Measurements from ENCODE around the gene GRIN1. TPM values are rescaled to one million over a fixed set of nuclear protein-coding genes. Genes with fewer than 3 reads are reported as not detected.

The GRIN1 gene
- total and polyA plus RNA-seq, 2 experiments from 2014 or later, result not detected

DNA sequence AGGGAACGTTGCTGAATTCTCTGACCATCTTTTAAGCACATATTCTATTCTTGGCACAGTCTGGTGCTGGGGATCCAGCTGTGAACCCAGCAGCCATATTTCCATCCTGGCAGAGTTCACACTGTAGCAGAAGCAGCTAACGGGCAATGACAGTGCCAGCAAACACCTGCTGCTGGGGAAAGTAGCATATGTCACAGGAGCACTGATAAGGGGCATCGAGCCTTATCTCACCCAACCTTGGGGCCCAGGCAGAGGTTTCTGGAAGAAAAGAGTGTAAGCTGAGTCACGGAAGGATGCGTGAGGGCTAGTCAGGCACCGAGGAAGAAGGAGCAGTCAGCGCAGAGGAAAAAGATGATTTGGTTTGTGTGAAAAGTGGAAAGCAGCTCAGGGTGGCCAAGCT is 67.6 kb downstream of the GRIN1 start:
- Histone ChIP-seq H2AFZ (no peak overlapping the region), H4K20me1 (ENCODE audit: insufficient read depth, poor library complexity, severe bottlenecking) (no peaks in the 10 kb centered on the region), H3K4me1 (ENCODE audit: insufficient read depth) (peaks cover 23% of the 10 kb centered on the region), H3K27ac (no peak overlapping the region), H3K4me2 (peak overlapping the region; percentile 87), H3K79me2 (peaks cover 51% of the 10 kb centered on the region), H3K36me3 (replicated peaks; ENCODE audit: insufficient read depth, low read depth) (no peaks in the 10 kb centered on the region), H3K27me3 (no peaks in the 10 kb centered on the region), H3K4me3 (no peak overlapping the region), H3K9me2 (replicated peaks; ENCODE audit: insufficient read depth) (no peaks in the 10 kb centered on the region), H3K9me3 (ENCODE audit: low read depth) (no peaks in the 10 kb centered on the region)
- no peak for DNase-seq (ENCODE audit: low spot score)
- WGBS (ENCODE audit: low lambda C conversion rate, missing lambda C conversion rate), result 87% methylated on average over 7 of the region's 7 CpGs
- no peak for TF ChIP-seq EZH2 (IDR thresholded peaks at IDR 0.05; ENCODE audit: borderline replicate concordance)
- TF ChIP-seq, protein P1, sequence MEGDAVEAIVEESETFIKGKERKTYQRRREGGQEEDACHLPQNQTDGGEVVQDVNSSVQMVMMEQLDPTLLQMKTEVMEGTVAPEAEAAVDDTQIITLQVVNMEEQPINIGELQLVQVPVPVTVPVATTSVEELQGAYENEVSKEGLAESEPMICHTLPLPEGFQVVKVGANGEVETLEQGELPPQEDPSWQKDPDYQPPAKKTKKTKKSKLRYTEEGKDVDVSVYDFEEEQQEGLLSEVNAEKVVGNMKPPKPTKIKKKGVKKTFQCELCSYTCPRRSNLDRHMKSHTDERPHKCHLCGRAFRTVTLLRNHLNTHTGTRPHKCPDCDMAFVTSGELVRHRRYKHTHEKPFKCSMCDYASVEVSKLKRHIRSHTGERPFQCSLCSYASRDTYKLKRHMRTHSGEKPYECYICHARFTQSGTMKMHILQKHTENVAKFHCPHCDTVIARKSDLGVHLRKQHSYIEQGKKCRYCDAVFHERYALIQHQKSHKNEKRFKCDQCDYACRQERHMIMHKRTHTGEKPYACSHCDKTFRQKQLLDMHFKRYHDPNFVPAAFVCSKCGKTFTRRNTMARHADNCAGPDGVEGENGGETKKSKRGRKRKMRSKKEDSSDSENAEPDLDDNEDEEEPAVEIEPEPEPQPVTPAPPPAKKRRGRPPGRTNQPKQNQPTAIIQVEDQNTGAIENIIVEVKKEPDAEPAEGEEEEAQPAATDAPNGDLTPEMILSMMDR (IDR thresholded peaks at IDR 0.05; ENCODE audit: poor library complexity), result no peak
- no peak for TF ChIP-seq EZH2phosphoT487 (IDR thresholded peaks at IDR 0.05; ENCODE audit: low read depth, severe bottlenecking, unreplicated experiment)

GRCh38 chr9:137211532-137211931 is 72.6 kb downstream of the GRIN1 start:
- H3K4me2 ChIP-seq, result no peak overlapping the region
- no peaks in the 10 kb centered on the region for H4K20me1 ChIP-seq (ENCODE audit: insufficient read depth, poor library complexity, severe bottlenecking)
- no peaks in the 10 kb centered on the region for H3K27me3 ChIP-seq
- H2AFZ ChIP-seq, result no peak overlapping the region
- no peaks in the 10 kb centered on the region for H3K36me3 ChIP-seq (replicated peaks; ENCODE audit: insufficient read depth, low read depth)
- DNase-seq (ENCODE audit: low spot score), result no peak
- no peaks in the 10 kb centered on the region for H3K9me2 ChIP-seq (replicated peaks; ENCODE audit: insufficient read depth)
- H3K4me1 ChIP-seq (ENCODE audit: insufficient read depth), result peaks cover 3% of the 10 kb centered on the region
- H3K9me3 ChIP-seq (ENCODE audit: low read depth), result no peaks in the 10 kb centered on the region
- H3K79me2 ChIP-seq, result peaks cover 7% of the 10 kb centered on the region
- H3K27ac ChIP-seq, result no peak overlapping the region
- H3K4me3 ChIP-seq, result no peak overlapping the region
- WGBS (ENCODE audit: low lambda C conversion rate, missing lambda C conversion rate), result 93% methylated on average over 13 of the region's 13 CpGs
- TF ChIP-seq EZH2 (IDR thresholded peaks at IDR 0.05; ENCODE audit: borderline replicate concordance) (no peak), EZH2phosphoT487 (IDR thresholded peaks at IDR 0.05; ENCODE audit: low read depth, severe bottlenecking, unreplicated experiment) (no peak)
- TF ChIP-seq, protein P1 (IDR thresholded peaks at IDR 0.05; ENCODE audit: poor library complexity), result no peak

DNA sequence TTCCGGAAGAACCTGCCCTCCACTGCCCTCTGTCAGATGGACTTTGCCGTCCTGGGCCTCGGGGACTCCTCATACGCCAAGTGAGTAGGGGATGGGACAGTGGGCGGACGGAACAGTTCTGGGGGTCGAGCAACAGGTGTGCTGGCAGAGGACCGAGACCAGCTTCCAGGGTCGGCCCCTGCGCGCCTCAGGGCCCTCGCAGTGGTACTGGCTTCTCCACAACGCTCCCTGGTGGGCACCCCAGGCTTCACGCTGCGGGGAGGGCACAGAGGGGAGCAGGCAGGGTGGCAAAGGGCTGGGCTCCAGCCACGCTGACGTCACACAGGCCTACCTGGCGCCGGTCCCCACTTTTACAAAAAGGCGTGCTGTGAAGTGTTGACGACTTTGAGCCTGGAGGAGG is 73.6 kb downstream of the GRIN1 start:
- no peaks in the 10 kb centered on the region for H3K9me2 ChIP-seq (replicated peaks; ENCODE audit: insufficient read depth)
- H3K4me3 ChIP-seq, result no peak overlapping the region
- TF ChIP-seq, protein P1 (IDR thresholded peaks at IDR 0.05; ENCODE audit: poor library complexity), result no peak
- TF ChIP-seq EZH2phosphoT487 (IDR thresholded peaks at IDR 0.05; ENCODE audit: low read depth, severe bottlenecking, unreplicated experiment) (no peak), EZH2 (IDR thresholded peaks at IDR 0.05; ENCODE audit: borderline replicate concordance) (no peak)
- H4K20me1 ChIP-seq (ENCODE audit: insufficient read depth, poor library complexity, severe bottlenecking), result no peaks in the 10 kb centered on the region
- no peak overlapping the region for H2AFZ ChIP-seq
- no peaks in the 10 kb centered on the region for H3K27me3 ChIP-seq
- no peak overlapping the region for H3K4me2 ChIP-seq
- H3K27ac ChIP-seq, result no peak overlapping the region
- WGBS (ENCODE audit: low lambda C conversion rate, missing lambda C conversion rate), result 94% methylated on average over 19 of the region's 21 CpGs
- H3K36me3 ChIP-seq (replicated peaks; ENCODE audit: insufficient read depth, low read depth), result no peaks in the 10 kb centered on the region
- peaks cover 8% of the 10 kb centered on the region for H3K4me1 ChIP-seq (ENCODE audit: insufficient read depth)
- DNase-seq (ENCODE audit: low spot score), result no peak
- no peaks in the 10 kb centered on the region for H3K79me2 ChIP-seq
- H3K9me3 ChIP-seq (ENCODE audit: low read depth), result no peaks in the 10 kb centered on the region

Data from hepatocyte (in vitro differentiated cells).